Astrocyte (in vitro differentiated cells and primary cell): ENCODE measurements around the gene NR3C1. TPM values are rescaled to one million over a fixed set of nuclear protein-coding genes. Genes with fewer than 3 reads are reported as not detected.
A peak's percentile ranks its signal among the peaks of the same experiment; 100 is the strongest.

Source experiments
- DNase-seq: peaks from one replicate; pipeline ENCODE4 v3.0.0-alpha.2; 2010; ENCODE audit warnings: low read depth
- FAIRE-seq: peaks from 2 replicates; lab custom pipeline; 2011; peaks lifted over from hg19 to GRCh38; lab: Jason Lieb, UNC
- H2AFZ ChIP-seq: 2 replicates; pipeline ENCODE4 v1.6.0; 2012; ENCODE audit warnings: low read depth, low read length, inconsistent platforms
- H3K27ac ChIP-seq: 2 replicates; pipeline ENCODE4 v1.5.1; 2011; ENCODE audit warnings: low read depth, low read length, inconsistent platforms
- H3K27me3 ChIP-seq: 2 replicates; pipeline ENCODE4 v1.6.0; 2011; ENCODE audit warnings: low read length, inconsistent platforms; ENCODE audit not compliant: insufficient read depth
- H3K36me3 ChIP-seq: 2 replicates; pipeline ENCODE4 v1.5.1; 2011; ENCODE audit warnings: low read length, inconsistent platforms; ENCODE audit not compliant: insufficient read depth
- H3K4me1 ChIP-seq: 2 replicates; pipeline ENCODE4 v1.5.1; 2011; ENCODE audit warnings: low read length, inconsistent platforms; ENCODE audit not compliant: insufficient read depth
- H3K4me2 ChIP-seq: 2 replicates; pipeline ENCODE4 v1.6.0; 2012; ENCODE audit warnings: low read length, inconsistent platforms
- H3K4me3 ChIP-seq: 2 replicates; pipeline ENCODE4 v1.5.1; 2011; ENCODE audit warnings: low read depth, mild to moderate bottlenecking, low read length, inconsistent platforms; ENCODE audit not compliant: insufficient read depth
- H3K79me2 ChIP-seq: 2 replicates; pipeline ENCODE4 v1.6.0; 2012; ENCODE audit warnings: mild to moderate bottlenecking, low read length, inconsistent platforms; ENCODE audit not compliant: insufficient read depth
- H3K9ac ChIP-seq: 2 replicates; pipeline ENCODE4 v1.6.0; 2012; ENCODE audit warnings: mild to moderate bottlenecking, low read length, inconsistent platforms
- H3K9me3 ChIP-seq: 2 replicates; pipeline ENCODE4 v1.5.1; 2012; ENCODE audit warnings: low read depth, mild to moderate bottlenecking, low read length, inconsistent platforms; ENCODE audit not compliant: insufficient read depth
- H4K20me1 ChIP-seq: 2 replicates; pipeline ENCODE4 v1.6.0; 2012; ENCODE audit warnings: low read length, inconsistent platforms; ENCODE audit not compliant: insufficient read depth
- H3K27ac Mint-ChIP-seq: one replicate; pipeline ENCODE4 v1.8.0; 2021; ENCODE audit warnings: mild to moderate bottlenecking, mixed read lengths; ENCODE audit not compliant: unreplicated experiment
- H3K27me3 Mint-ChIP-seq: one replicate; pipeline ENCODE4 v1.8.0; 2021; ENCODE audit warnings: low read depth, mixed read lengths; ENCODE audit not compliant: unreplicated experiment
- H3K36me3 Mint-ChIP-seq: one replicate; pipeline ENCODE4 v1.8.0; 2021; ENCODE audit warnings: low read depth, mixed read lengths; ENCODE audit not compliant: unreplicated experiment
- H3K4me1 Mint-ChIP-seq: one replicate; pipeline ENCODE4 v1.8.0; 2021; ENCODE audit warnings: low read depth, mixed read lengths; ENCODE audit not compliant: unreplicated experiment
- H3K4me3 Mint-ChIP-seq: one replicate; pipeline ENCODE4 v1.8.0; 2021; ENCODE audit warnings: mild to moderate bottlenecking, moderate library complexity, mixed read lengths; ENCODE audit not compliant: unreplicated experiment
- H3K9me3 Mint-ChIP-seq: one replicate; pipeline ENCODE4 v1.8.0; 2021; ENCODE audit warnings: mild to moderate bottlenecking, mixed read lengths; ENCODE audit not compliant: unreplicated experiment
- EZH2 ChIP-seq: IDR thresholded peaks from 2 replicates; pipeline ENCODE4 v1.6.1; 2012; ENCODE audit warnings: mild to moderate bottlenecking, low read length, inconsistent platforms; ENCODE audit not compliant: insufficient read depth
- total RNA-seq: library from RNA; stranded (reverse); gene quantifications from 2 replicates; pipeline ENCODE4 v1.2.1, GENCODE V29; 2021
- TF ChIP-seq, protein P1 (sequence below): IDR thresholded peaks from 2 replicates; pipeline ENCODE4 v1.5.1; 2011; ENCODE audit warnings: low read depth, mild to moderate bottlenecking, inconsistent platforms, low read length, moderate library complexity; ENCODE audit not compliant: insufficient read depth

The NR3C1 gene
- total RNA-seq, 1 donor from 2014 or later: 35.4 TPM

DNA sequence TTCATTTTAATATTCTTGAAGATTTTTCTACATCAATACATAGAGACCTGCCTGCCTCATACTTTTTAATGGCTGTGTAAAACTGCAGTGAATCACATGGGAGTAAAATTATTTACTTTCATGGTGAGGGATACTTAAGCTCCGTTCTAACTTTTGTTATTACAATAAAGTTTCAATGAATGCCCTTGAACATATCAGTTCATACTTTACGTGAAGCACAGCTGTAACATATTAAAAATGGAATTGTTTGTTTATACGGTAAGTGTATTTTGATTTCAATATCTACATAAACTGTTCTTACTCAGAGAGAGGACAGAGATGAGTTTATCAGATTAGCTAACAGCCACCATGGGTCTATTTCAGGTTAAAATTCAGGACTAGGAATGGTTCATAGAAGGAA, 155.1 kb downstream of the NR3C1 start:
- no peaks in the 10 kb centered on the region for H3K27me3 ChIP-seq
- Mint-ChIP-seq H3K4me3 (no peak overlapping the region), H3K36me3 (no peaks in the 10 kb centered on the region), H3K9me3 (peaks cover 2% of the 10 kb centered on the region), H3K27ac (no peak overlapping the region), H3K27me3 (no peaks in the 10 kb centered on the region), H3K4me1 (peaks cover 42% of the 10 kb centered on the region)
- no peak for TF ChIP-seq EZH2
- TF ChIP-seq, protein P1, sequence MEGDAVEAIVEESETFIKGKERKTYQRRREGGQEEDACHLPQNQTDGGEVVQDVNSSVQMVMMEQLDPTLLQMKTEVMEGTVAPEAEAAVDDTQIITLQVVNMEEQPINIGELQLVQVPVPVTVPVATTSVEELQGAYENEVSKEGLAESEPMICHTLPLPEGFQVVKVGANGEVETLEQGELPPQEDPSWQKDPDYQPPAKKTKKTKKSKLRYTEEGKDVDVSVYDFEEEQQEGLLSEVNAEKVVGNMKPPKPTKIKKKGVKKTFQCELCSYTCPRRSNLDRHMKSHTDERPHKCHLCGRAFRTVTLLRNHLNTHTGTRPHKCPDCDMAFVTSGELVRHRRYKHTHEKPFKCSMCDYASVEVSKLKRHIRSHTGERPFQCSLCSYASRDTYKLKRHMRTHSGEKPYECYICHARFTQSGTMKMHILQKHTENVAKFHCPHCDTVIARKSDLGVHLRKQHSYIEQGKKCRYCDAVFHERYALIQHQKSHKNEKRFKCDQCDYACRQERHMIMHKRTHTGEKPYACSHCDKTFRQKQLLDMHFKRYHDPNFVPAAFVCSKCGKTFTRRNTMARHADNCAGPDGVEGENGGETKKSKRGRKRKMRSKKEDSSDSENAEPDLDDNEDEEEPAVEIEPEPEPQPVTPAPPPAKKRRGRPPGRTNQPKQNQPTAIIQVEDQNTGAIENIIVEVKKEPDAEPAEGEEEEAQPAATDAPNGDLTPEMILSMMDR: no peak
- H3K36me3 ChIP-seq: no peaks in the 10 kb centered on the region
- H4K20me1 ChIP-seq: no peaks in the 10 kb centered on the region
- no peaks in the 10 kb centered on the region for H3K9me3 ChIP-seq
- no peak for DNase-seq
- H3K4me2 ChIP-seq: no peak overlapping the region
- no peaks in the 10 kb centered on the region for H3K79me2 ChIP-seq
- H2AFZ ChIP-seq: no peak overlapping the region
- H3K9ac ChIP-seq: no peak overlapping the region
- H3K4me1 ChIP-seq: peaks cover 49% of the 10 kb centered on the region
- FAIRE-seq: no peak
- H3K27ac ChIP-seq: no peak overlapping the region
- no peak overlapping the region for H3K4me3 ChIP-seq

DNA sequence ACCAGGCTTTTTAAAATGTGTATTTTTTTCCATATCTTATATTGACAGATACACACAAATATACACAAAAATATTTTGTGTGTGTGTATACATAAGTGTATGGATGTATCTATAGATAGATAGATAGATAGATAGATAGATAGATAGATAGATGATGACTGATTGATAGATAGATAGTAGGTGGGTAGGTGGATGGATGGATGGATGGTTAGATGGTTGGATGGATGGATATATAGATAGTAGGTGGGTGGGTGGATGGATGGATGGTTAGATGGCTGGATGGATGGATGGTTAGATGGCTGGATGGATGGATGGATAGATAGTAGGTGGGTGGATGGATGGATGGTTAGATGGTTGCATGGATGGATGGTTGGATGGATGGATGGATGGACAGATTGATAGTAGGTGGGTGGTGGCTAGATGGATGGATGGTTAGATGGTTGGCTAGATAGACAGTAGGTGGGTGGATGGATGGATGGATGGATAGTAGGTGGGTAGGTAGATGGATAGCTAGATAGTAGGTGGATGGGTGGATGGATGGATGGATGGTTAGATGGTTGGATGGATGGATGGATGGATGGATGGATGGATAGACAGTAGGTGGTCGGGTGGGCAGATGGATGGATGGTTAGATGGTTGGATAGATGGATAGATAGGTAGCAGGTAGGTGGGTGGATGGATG, 156.2 kb downstream of the NR3C1 start:
- Histone ChIP-seq H3K27ac (no peak overlapping the region), H3K36me3 (no peaks in the 10 kb centered on the region)

More for the DNA sequence above, 156.2 kb downstream of the NR3C1 start:
- H3K4me3 Mint-ChIP-seq: no peak overlapping the region
- H3K4me1 Mint-ChIP-seq: peaks cover 52% of the 10 kb centered on the region
- TF ChIP-seq, protein P1: no peak
- no peak for TF ChIP-seq EZH2
- no peak for DNase-seq
- Histone ChIP-seq H3K4me1 (peaks cover 58% of the 10 kb centered on the region), H3K9me3 (no peaks in the 10 kb centered on the region), H3K9ac (no peak overlapping the region), H3K4me3 (no peak overlapping the region), H3K27me3 (no peaks in the 10 kb centered on the region), H4K20me1 (no peaks in the 10 kb centered on the region), H2AFZ (no peak overlapping the region), H3K4me2 (no peak overlapping the region), H3K79me2 (no peaks in the 10 kb centered on the region)
- H3K27me3 Mint-ChIP-seq: no peaks in the 10 kb centered on the region
- FAIRE-seq: no peak
- no peaks in the 10 kb centered on the region for H3K36me3 Mint-ChIP-seq
- H3K9me3 Mint-ChIP-seq: peaks cover 2% of the 10 kb centered on the region
- peak overlapping the region; percentile 22 for H3K27ac Mint-ChIP-seq
